Tibial artery (tissue), 4 donors: ENCODE results near the gene KIAA0930.

Experiments
- DNase-seq, 2 donors: peaks; one replicate each; pipeline ENCODE4 v3.0.0-alpha.2; 2019
- H3K27ac ChIP-seq, 2 donors: fragments of 200-600 bp; sonication (generic) in 1 of 2; 1 replicate in 1 of 2; 2 replicates in 1 of 2; pipeline ENCODE4 v1.5.1; 2018 to 2019; ENCODE audit warnings: mild to moderate bottlenecking in 1 of 2
- H3K27me3 ChIP-seq, 2 donors: fragments of 200-600 bp; sonication (generic) in 1 of 2; one replicate each; pipeline versions ENCODE4 v1.5.1 to v1.6.0; 2016 to 2019
- H3K36me3 ChIP-seq, 3 donors: fragments of 200-600 bp; sonication (generic) in 2 of 3; one replicate each; pipeline ENCODE4 v1.5.1; 2016 to 2019; ENCODE audit warnings: mild to moderate bottlenecking in 2 of 3
- H3K4me1 ChIP-seq, 4 donors: fragments of 200-600 bp; sonication (generic) in 2 of 4; 1 replicate in 3 of 4; 2 replicates in 1 of 4; pipeline ENCODE4 v1.5.1; 2016 to 2019
- H3K4me3 ChIP-seq, 2 donors: fragments of 200-600 bp; sonication (generic) in 1 of 2; 1 replicate in 1 of 2; 2 replicates in 1 of 2; pipeline ENCODE4 v1.5.1; 2018 to 2019; ENCODE audit warnings: mild to moderate bottlenecking in 2 of 2
- H3K9me3 ChIP-seq, 3 donors: fragments of 200-600 bp; sonication (generic) in 1 of 3; one replicate each; pipeline ENCODE4 v1.5.1; 2016 to 2019
- CTCF ChIP-seq, 2 experiments: fragments of 200-600 bp in 1 of 2; fragments of 450-650 bp in 1 of 2; IDR thresholded peaks; one replicate each; pipeline ENCODE4 v1.5.1; 2017 to 2019; ENCODE audit warnings: antibody characterized with exemption in 2 of 2, mild to moderate bottlenecking in 1 of 2, moderate library complexity in 1 of 2
- intact Hi-C: fragments of 100-400 bp; cut with DNase I; formaldehyde crosslinking; loops from one replicate; pipeline ENCODE4 v1.15.0; 2023; ENCODE audit warnings: low total_unique reads

Gene KIAA0930

GRCh38 chr22:45202333-45203149, 38.2 kb downstream of the KIAA0930 start:
- no peak overlapping the region for H3K27ac ChIP-seq
- no peaks in the 10 kb centered on the region for H3K9me3 ChIP-seq
- peaks cover 29 to 91% (median 73%) of the 10 kb centered on the region in 3 donors for H3K36me3 ChIP-seq
- no peaks in the 10 kb centered on the region for H3K27me3 ChIP-seq
- H3K4me1 ChIP-seq, result peaks cover 0 to 10% (median 5%) of the 10 kb centered on the region in 4 donors
- no peak for DNase-seq
- intact Hi-C loops, result no loop called here
- no peak overlapping the region for H3K4me3 ChIP-seq
- TF ChIP-seq CTCF (IDR thresholded peaks at IDR 0.05), result no peak

- Histone ChIP-seq H3K27me3 (no peaks in the 10 kb centered on the region), H3K4me1 (peaks cover 0 to 10% (median 5%) of the 10 kb centered on the region in 4 donors), H3K36me3 (peaks cover 37 to 97% (median 81%) of the 10 kb centered on the region in 3 donors), H3K27ac (no peak overlapping the region), H3K4me3 (no peak overlapping the region), H3K9me3 (no peaks in the 10 kb centered on the region)
- intact Hi-C loops, result no loop called here
- DNase-seq, result no peak
- TF ChIP-seq CTCF (IDR thresholded peaks at IDR 0.05), result no peak
These were observed 38.9 kb downstream of the KIAA0930 start for GRCh38 chr22:45201678-45202332.

- intact Hi-C loops, result no loop called here
- Histone ChIP-seq H3K9me3 (no peaks in the 10 kb centered on the region), H3K4me3 (no peak overlapping the region), H3K36me3 (peaks cover 43 to 100% (median 89%) of the 10 kb centered on the region in 3 donors), H3K4me1 (peaks cover 0 to 10% (median 5%) of the 10 kb centered on the region in 4 donors), H3K27me3 (no peaks in the 10 kb centered on the region), H3K27ac (no peak overlapping the region)
- DNase-seq, result no peak
- no peak for TF ChIP-seq CTCF (IDR thresholded peaks at IDR 0.05)
These were observed 39.7 kb downstream of the KIAA0930 start for GRCh38 chr22:45200860-45201511.

GRCh38 chr22:45200230-45200629, 40.5 kb downstream of the KIAA0930 start:
- H3K36me3 ChIP-seq, result peaks cover 39 to 100% (median 86%) of the 10 kb centered on the region in 3 donors
- H3K4me1 ChIP-seq, result peaks cover 0 to 10% (median 5%) of the 10 kb centered on the region in 4 donors
- intact Hi-C loops, result no loop called here
- no peak for TF ChIP-seq CTCF (IDR thresholded peaks at IDR 0.05)
- H3K4me3 ChIP-seq, result no peak overlapping the region
- no peaks in the 10 kb centered on the region for H3K9me3 ChIP-seq
- H3K27ac ChIP-seq, result no peak overlapping the region
- H3K27me3 ChIP-seq, result no peaks in the 10 kb centered on the region
- no peak for DNase-seq

GRCh38 chr22:45199723-45200122, 41.0 kb downstream of the KIAA0930 start:
- no peaks in the 10 kb centered on the region for H3K27me3 ChIP-seq
- H3K4me3 ChIP-seq, result no peak overlapping the region
- H3K9me3 ChIP-seq, result no peaks in the 10 kb centered on the region
- no peak for TF ChIP-seq CTCF (IDR thresholded peaks at IDR 0.05)
- peaks cover 0 to 10% (median 5%) of the 10 kb centered on the region in 4 donors for H3K4me1 ChIP-seq
- no peak overlapping the region for H3K27ac ChIP-seq
- intact Hi-C loops, result no loop called here
- DNase-seq, result no peak
- H3K36me3 ChIP-seq, result peaks cover 39 to 100% (median 84%) of the 10 kb centered on the region in 3 donors
